H9 (cell line): Measurements from ENCODE around the gene OSBPL10. TPM values are rescaled to one million over a fixed set of nuclear protein-coding genes. Genes with fewer than 3 reads are reported as not detected.

Experiments
- DNase-seq: peaks from one replicate; pipeline ENCODE4 v3.0.0-alpha.2; 2017
- H2AFZ ChIP-seq: one replicate; pipeline ENCODE4 v1.6.1; 2013; ENCODE audit warnings: mild to moderate bottlenecking, low read length, control low read depth, moderate library complexity
- H2AK5ac ChIP-seq: 2 replicates; pipeline ENCODE4 v1.6.1; 2013; ENCODE audit warnings: low read length, control low read depth, mixed read lengths; ENCODE audit not compliant: insufficient read length
- H2BK120ac ChIP-seq: one replicate; pipeline ENCODE4 v1.6.1; 2013; ENCODE audit warnings: low read depth, mild to moderate bottlenecking, low read length, control low read depth, inconsistent platforms; ENCODE audit not compliant: poor library complexity, severe bottlenecking
- H2BK12ac ChIP-seq: 2 replicates; pipeline ENCODE4 v1.6.1; 2013; ENCODE audit warnings: low read length, control low read depth, mixed read lengths, low read depth; ENCODE audit not compliant: insufficient read length
- H2BK15ac ChIP-seq: 2 replicates; pipeline ENCODE4 v1.6.1; 2013; ENCODE audit warnings: low read depth, low read length, control low read depth
- H2BK20ac ChIP-seq: one replicate; pipeline ENCODE4 v1.6.1; 2013; ENCODE audit warnings: low read depth, mild to moderate bottlenecking, low read length, control low read depth, inconsistent platforms; ENCODE audit not compliant: poor library complexity, severe bottlenecking
- H2BK5ac ChIP-seq: 2 replicates; pipeline ENCODE4 v1.6.1; 2013; ENCODE audit warnings: low read length, control low read depth, mixed read lengths; ENCODE audit not compliant: insufficient read length
- H3K14ac ChIP-seq: 2 replicates; pipeline ENCODE4 v1.6.1; 2013; ENCODE audit warnings: low read length, control low read depth; ENCODE audit not compliant: insufficient read depth
- H3K18ac ChIP-seq: 2 replicates; pipeline ENCODE4 v1.6.1; 2013; ENCODE audit warnings: low read depth, mild to moderate bottlenecking, mixed read lengths, low read length, control low read depth; ENCODE audit not compliant: insufficient read length
- H3K23ac ChIP-seq: 2 replicates; pipeline ENCODE4 v1.6.1; 2013; ENCODE audit warnings: low read length, control low read depth, mixed read lengths, low read depth; ENCODE audit not compliant: insufficient read length
- H3K23me2 ChIP-seq: 2 replicates; pipeline ENCODE4 v1.6.1; 2013; ENCODE audit warnings: low read depth, mild to moderate bottlenecking, mixed read lengths, low read length, control low read depth; ENCODE audit not compliant: insufficient read length, poor library complexity, severe bottlenecking
- H3K27ac ChIP-seq: 2 replicates; pipeline ENCODE4 v1.5.1; 2013; ENCODE audit warnings: low read length, control low read depth, mixed read lengths, low read depth; ENCODE audit not compliant: insufficient read length
- H3K27me3 ChIP-seq: 2 replicates; pipeline ENCODE4 v1.6.1; 2013; ENCODE audit warnings: low read length, control low read depth, inconsistent platforms; ENCODE audit not compliant: insufficient read depth
- H3K4ac ChIP-seq: 2 replicates; pipeline ENCODE4 v1.6.1; 2013; ENCODE audit warnings: low read depth, mild to moderate bottlenecking, control low read depth, inconsistent platforms, low read length, moderate library complexity
- H3K4me1 ChIP-seq: 2 replicates; pipeline ENCODE4 v1.6.1; 2013; ENCODE audit warnings: low read length, control low read depth, inconsistent platforms; ENCODE audit not compliant: insufficient read depth
- H3K4me2 ChIP-seq: 2 replicates; pipeline ENCODE4 v1.6.1; 2013; ENCODE audit warnings: low read length, control low read depth, mixed read lengths; ENCODE audit not compliant: insufficient read length, insufficient read depth
- H3K56ac ChIP-seq: 2 replicates; pipeline ENCODE4 v1.6.1; 2013; ENCODE audit warnings: low read depth, mild to moderate bottlenecking, mixed read lengths, low read length, control low read depth; ENCODE audit not compliant: insufficient read length
- H3K79me1 ChIP-seq: 2 replicates; pipeline ENCODE4 v1.6.1; 2013; ENCODE audit warnings: low read depth, mild to moderate bottlenecking, moderate library complexity, low read length, control low read depth, inconsistent platforms; ENCODE audit not compliant: insufficient read depth, poor library complexity, severe bottlenecking
- H3K79me2 ChIP-seq: 2 replicates; pipeline ENCODE4 v1.6.1; 2013; ENCODE audit warnings: low read length, control low read depth, inconsistent platforms; ENCODE audit not compliant: insufficient read depth
- H3K9ac ChIP-seq: 2 replicates; pipeline ENCODE4 v1.6.1; 2013; ENCODE audit warnings: low read length, control low read depth, mixed read lengths; ENCODE audit not compliant: insufficient read length; ENCODE audit errors: extremely low read depth
- H3K9me3 ChIP-seq: one replicate; pipeline ENCODE4 v1.6.1; 2013; ENCODE audit warnings: low read depth, low read length, inconsistent platforms; ENCODE audit not compliant: control insufficient read depth
- H3T11ph ChIP-seq: one replicate; pipeline ENCODE4 v1.6.1; 2013; ENCODE audit warnings: mild to moderate bottlenecking, low read length, control low read depth, inconsistent platforms
- H4K20me1 ChIP-seq: one replicate; pipeline ENCODE4 v1.6.1; 2013; ENCODE audit not compliant: control insufficient read depth, insufficient read length, insufficient read depth
- H4K5ac ChIP-seq: 2 replicates; pipeline ENCODE4 v1.6.1; 2013; ENCODE audit warnings: low read depth, mild to moderate bottlenecking, mixed read lengths, low read length, control low read depth; ENCODE audit not compliant: insufficient read length
- H4K8ac ChIP-seq: replicated peaks from 2 replicates; pipeline ENCODE4 v1.6.1; 2013; ENCODE audit warnings: low read length, control low read depth, mixed read lengths, low read depth; ENCODE audit not compliant: insufficient read length
- H4K91ac ChIP-seq: 2 replicates; pipeline ENCODE4 v1.6.1; 2013; ENCODE audit warnings: low read depth, mild to moderate bottlenecking, moderate library complexity, mixed read lengths, low read length, control low read depth; ENCODE audit not compliant: insufficient read length
- H3K27ac Mint-ChIP-seq, 3 experiments: 2 replicates in 2 of 3; 3 replicates in 1 of 3; pipeline ENCODE4 v1.8.0; 2020 to 2021; ENCODE audit warnings: mixed read lengths in 3 of 3, mild to moderate bottlenecking in 1 of 3, moderate library complexity in 1 of 3
- H3K27me3 Mint-ChIP-seq: 2 replicates; pipeline ENCODE4 v1.8.0; 2021; ENCODE audit warnings: low read depth, mild to moderate bottlenecking, moderate library complexity, mixed read lengths
- H3K36me3 Mint-ChIP-seq, 3 experiments: 2 replicates in 2 of 3; 3 replicates in 1 of 3; pipeline ENCODE4 v1.8.0; 2020 to 2021; ENCODE audit warnings: low read depth in 3 of 3, mixed read lengths in 3 of 3; ENCODE audit not compliant: insufficient read depth in 1 of 3
- H3K4me1 Mint-ChIP-seq, 2 experiments: 2 replicates each; pipeline ENCODE4 v1.8.0; 2020; ENCODE audit warnings: mixed read lengths in 2 of 2
- H3K4me3 Mint-ChIP-seq, 2 experiments: 2 replicates in 1 of 2; 3 replicates in 1 of 2; pipeline ENCODE4 v1.8.0; 2020 to 2021; ENCODE audit warnings: mild to moderate bottlenecking in 2 of 2, mixed read lengths in 2 of 2, moderate library complexity in 1 of 2
- H3K9me3 Mint-ChIP-seq, 2 experiments: 2 replicates in 1 of 2; 3 replicates in 1 of 2; pipeline ENCODE4 v1.8.0; 2020; ENCODE audit warnings: mild to moderate bottlenecking in 2 of 2, mixed read lengths in 2 of 2, moderate library complexity in 1 of 2
- CTCF ChIP-seq: fragments of 200-600 bp; sonication (generic); conservative IDR thresholded peaks from 3 replicates; pipeline ENCODE4 v1.8.0; 2021; ENCODE audit warnings: antibody characterized with exemption, mild to moderate bottlenecking
- WGBS: extraction: QIAGEN DNeasy Blood & Tissue Kit; methylation state at CpG from one replicate; pipeline ENCODE4 v1.1.7; 2013; ENCODE audit warnings: missing lambda C conversion rate, low lambda C conversion rate, mixed read lengths; ENCODE audit not compliant: insufficient read length; ENCODE audit errors: extremely low coverage; 5-methylcytosine and 5-hydroxymethylcytosine counted together
- total RNA-seq: library from RNA; stranded (reverse); gene quantifications from 2 replicates; pipeline ENCODE4 v1.2.1, GENCODE V29; 2021

The OSBPL10 gene
- total RNA-seq, 1 experiment from 2014 or later = 42.7 TPM

- peak; percentile 59 for TF ChIP-seq CTCF
- Histone ChIP-seq H2BK12ac (no peak overlapping the region), H3K14ac (no peak overlapping the region), H4K91ac (no peak overlapping the region), H3T11ph (no peak overlapping the region), H3K79me2 (no peaks in the 10 kb centered on the region; the same call in 1 of the 2 replicates), H3K23ac (no peak overlapping the region), H3K9ac (no peak overlapping the region), H4K20me1 (no peaks in the 10 kb centered on the region), H2BK120ac (no peak overlapping the region), H3K56ac (no peak overlapping the region), H3K18ac (no peak overlapping the region), H3K27me3 (no peaks in the 10 kb centered on the region), H2AK5ac (no peak overlapping the region), H3K4me1 (no peaks in the 10 kb centered on the region; the same call in 1 of the 2 replicates), H3K4me2 (no peak overlapping the region), H3K27ac (no peak overlapping the region), H4K5ac (no peak overlapping the region), H3K79me1 (no peaks in the 10 kb centered on the region), H2AFZ (no peak overlapping the region), H2BK5ac (no peak overlapping the region), H2BK15ac (no peak overlapping the region), H3K4ac (no peak overlapping the region), H4K8ac (no peak overlapping the region), H3K23me2 (no peaks in the 10 kb centered on the region), H3K9me3 (no peaks in the 10 kb centered on the region), H2BK20ac (no peak overlapping the region)
- H3K9me3 Mint-ChIP-seq = 0 out of 5 replicates have a peak, but pooled peaks cover 0 to 2% of the 10 kb centered on the region in 2 experiments
- no peak overlapping the region for H3K27ac Mint-ChIP-seq
- H3K27me3 Mint-ChIP-seq = no peaks in the 10 kb centered on the region
- H3K4me1 Mint-ChIP-seq = no peaks in the 10 kb centered on the region
- H3K36me3 Mint-ChIP-seq = peaks cover 20 to 31% (median 26%) of the 10 kb centered on the region in 3 experiments
- H3K4me3 Mint-ChIP-seq = no peak overlapping the region
- WGBS = no CpG with 5 or more reads among the region's 2 CpGs
- peak; percentile 50 for DNase-seq
Measured at GRCh38 chr3:31695280-31696008, 285.6 kb downstream of the OSBPL10 start.
